HEK293T (cell line): ENCODE data around the gene MINDY1.

Source experiments
- CTCF ChIA-PET: fragments of 350-600 bp; formaldehyde crosslinking; extraction: SDS; loops from one replicate; lab custom pipeline; 2021; ENCODE audit warnings: antibody characterized with exemption, inconsistent platforms; lab: Yijun Ruan, JAX
- POLR2A ChIA-PET: fragments of 350-600 bp; formaldehyde crosslinking; extraction: SDS; loops from one replicate; lab custom pipeline; 2020; ENCODE audit warnings: antibody characterized with exemption, inconsistent platforms; lab: Yijun Ruan, JAX
- DNase-seq: peaks from one replicate; pipeline ENCODE4 v3.0.0; 2012; ENCODE audit warnings: mixed read lengths; ENCODE audit errors: extremely low spot score
- ARNT ChIP-seq: fragments of 450-650 bp; IDR thresholded peaks from 2 replicates; pipeline ENCODE4 v1.6.1; 2017; ENCODE audit warnings: mild to moderate bottlenecking
- BHLHE40 ChIP-seq: fragments of 450-650 bp; IDR thresholded peaks from 2 replicates; pipeline ENCODE4 v1.6.1; 2016; ENCODE audit warnings: mild to moderate bottlenecking, moderate library complexity, borderline replicate concordance
- CTBP1 ChIP-seq: fragments of 450-650 bp; IDR thresholded peaks from 2 replicates; pipeline ENCODE4 v1.6.1; 2016; ENCODE audit warnings: borderline replicate concordance
- ELF4 ChIP-seq: fragments of 450-650 bp; IDR thresholded peaks from 2 replicates; pipeline ENCODE4 v1.6.1; 2017; ENCODE audit warnings: antibody characterized with exemption
- FOXA1 ChIP-seq: fragments of 450-650 bp; IDR thresholded peaks from 2 replicates; pipeline ENCODE4 v1.6.1; 2016; ENCODE audit warnings: mild to moderate bottlenecking
- FOXK2 ChIP-seq: fragments of 450-650 bp; IDR thresholded peaks from 2 replicates; pipeline ENCODE4 v1.6.1; 2016; ENCODE audit warnings: mild to moderate bottlenecking
- FOXM1 ChIP-seq: fragments of 450-650 bp; IDR thresholded peaks from 2 replicates; pipeline ENCODE4 v1.6.1; 2017; ENCODE audit warnings: mild to moderate bottlenecking, borderline replicate concordance
- HDGF ChIP-seq: fragments of 450-650 bp; IDR thresholded peaks from 2 replicates; pipeline ENCODE4 v1.6.1; 2017; ENCODE audit warnings: antibody characterized with exemption, borderline replicate concordance
- L3MBTL2 ChIP-seq: fragments of 450-650 bp; conservative IDR thresholded peaks from 2 replicates; pipeline ENCODE4 v1.6.1; 2016; ENCODE audit warnings: mild to moderate bottlenecking
- LEF1 ChIP-seq: fragments of 450-650 bp; IDR thresholded peaks from 2 replicates; pipeline ENCODE4 v1.6.1; 2017; ENCODE audit warnings: mild to moderate bottlenecking, borderline replicate concordance
- NFRKB ChIP-seq: fragments of 450-650 bp; IDR thresholded peaks from 2 replicates; pipeline ENCODE4 v1.6.1; 2016; ENCODE audit warnings: mild to moderate bottlenecking, moderate library complexity
- SP1 ChIP-seq: fragments of 450-650 bp; IDR thresholded peaks from 2 replicates; pipeline ENCODE4 v1.6.1; 2017
- SUZ12 ChIP-seq: fragments of 450-650 bp; IDR thresholded peaks from 2 replicates; pipeline ENCODE4 v1.6.1; 2016; ENCODE audit warnings: mild to moderate bottlenecking
- TARDBP ChIP-seq: fragments of 450-650 bp; IDR thresholded peaks from 2 replicates; pipeline ENCODE4 v1.6.1; 2016
- ZNF384 ChIP-seq: fragments of 450-650 bp; IDR thresholded peaks from 2 replicates; pipeline ENCODE4 v1.6.1; 2016
- TF ChIP-seq, protein P1 (sequence below): fragments of 450-650 bp; IDR thresholded peaks from 2 replicates; pipeline ENCODE4 v1.6.1; 2016

Gene MINDY1

DNA sequence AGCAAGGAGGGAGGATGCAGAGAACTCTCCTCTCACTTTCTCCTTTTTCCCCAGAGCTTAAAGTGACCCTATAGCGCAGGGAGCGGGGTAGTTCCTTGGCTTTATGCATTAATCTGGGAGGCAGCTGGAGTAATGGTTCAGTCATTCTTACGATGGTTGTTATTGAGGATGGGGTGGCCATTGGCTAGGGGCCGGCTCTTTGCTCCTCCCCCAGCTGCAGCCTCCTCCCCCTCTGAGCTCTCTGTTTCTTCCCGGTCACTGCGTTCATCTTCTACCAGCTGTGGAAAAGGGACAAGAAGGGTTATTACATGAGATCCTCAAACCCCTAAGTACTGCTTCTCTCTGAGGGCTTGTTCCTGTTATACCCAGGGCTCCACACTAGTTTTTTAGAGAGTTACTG lies 40.7 kb downstream of the MINDY1 start:
- CTCF ChIA-PET: interaction anchor here (0.8 kb wide), 1 partner anchor 30 kb away, joined by 3 read pairs; no protein-coding TSS in a partner anchor
- no peak for TF ChIP-seq CTBP1
- no peak for TF ChIP-seq SUZ12
- no peak for TF ChIP-seq SP1
- no peak for TF ChIP-seq TARDBP
- TF ChIP-seq, protein P1, sequence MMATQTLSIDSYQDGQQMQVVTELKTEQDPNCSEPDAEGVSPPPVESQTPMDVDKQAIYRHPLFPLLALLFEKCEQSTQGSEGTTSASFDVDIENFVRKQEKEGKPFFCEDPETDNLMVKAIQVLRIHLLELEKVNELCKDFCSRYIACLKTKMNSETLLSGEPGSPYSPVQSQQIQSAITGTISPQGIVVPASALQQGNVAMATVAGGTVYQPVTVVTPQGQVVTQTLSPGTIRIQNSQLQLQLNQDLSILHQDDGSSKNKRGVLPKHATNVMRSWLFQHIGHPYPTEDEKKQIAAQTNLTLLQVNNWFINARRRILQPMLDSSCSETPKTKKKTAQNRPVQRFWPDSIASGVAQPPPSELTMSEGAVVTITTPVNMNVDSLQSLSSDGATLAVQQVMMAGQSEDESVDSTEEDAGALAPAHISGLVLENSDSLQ: no peak
- no peak for TF ChIP-seq FOXM1
- TF ChIP-seq NFRKB: no peak
- POLR2A ChIA-PET: interaction anchor here (0.6 to 1.1 kb wide), 3 partner anchors 8 to 100 kb away, joined by 3 read pairs; partner anchors contain the start of gene CERS2
- DNase-seq: no peak

DNA sequence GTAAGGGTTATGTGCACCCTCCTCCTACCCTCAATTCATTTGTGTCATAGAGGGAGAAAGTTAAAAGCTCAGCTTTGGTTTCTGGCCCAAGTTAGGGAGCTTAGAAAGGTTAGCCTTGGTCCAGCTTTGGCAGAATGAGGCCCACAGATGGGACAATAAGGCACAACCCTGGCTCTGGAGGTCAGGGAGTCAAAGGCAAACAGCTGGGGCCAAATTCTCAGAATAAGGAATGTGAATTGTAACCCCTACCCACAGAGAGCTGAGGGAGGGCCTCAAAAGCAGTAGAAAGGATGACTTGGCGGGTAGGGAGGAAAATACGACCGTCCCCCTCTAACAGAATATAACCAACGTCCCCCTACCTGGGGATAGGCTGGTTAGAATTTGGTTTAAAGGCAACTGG lies 41.1 kb downstream of the MINDY1 start:
- ChIA-PET CTCF (no interaction called here), POLR2A (interaction anchor here (0.6 to 1.1 kb wide), 3 partner anchors 8 to 100 kb away, joined by 3 read pairs; partner anchors contain the start of gene CERS2)
- no peak for TF ChIP-seq FOXM1
- no peak for DNase-seq

DNA sequence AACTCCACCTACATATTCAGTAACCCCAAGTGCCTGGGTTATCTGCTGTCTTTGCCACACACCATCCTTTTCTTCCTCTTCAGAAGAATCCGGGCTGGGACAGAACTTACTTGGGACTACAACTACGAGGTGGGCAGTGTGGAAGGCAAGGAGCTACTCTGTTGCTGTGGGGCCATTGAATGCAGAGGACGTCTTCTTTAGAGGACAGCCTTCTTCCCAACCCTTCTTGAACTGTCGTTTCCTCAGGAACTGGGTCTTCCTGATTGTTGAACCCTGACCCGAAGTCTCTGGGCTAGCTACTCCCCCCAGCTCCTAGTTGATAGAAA lies 42.6 kb downstream of the MINDY1 start:
- ChIA-PET POLR2A (interaction anchor here (0.8 kb wide), 1 partner anchor 10 kb away, joined by 3 read pairs; no protein-coding TSS in a partner anchor), CTCF (no interaction called here)
- no peak for TF ChIP-seq SP1
- TF ChIP-seq, protein P1: no peak
- no peak for DNase-seq

DNA sequence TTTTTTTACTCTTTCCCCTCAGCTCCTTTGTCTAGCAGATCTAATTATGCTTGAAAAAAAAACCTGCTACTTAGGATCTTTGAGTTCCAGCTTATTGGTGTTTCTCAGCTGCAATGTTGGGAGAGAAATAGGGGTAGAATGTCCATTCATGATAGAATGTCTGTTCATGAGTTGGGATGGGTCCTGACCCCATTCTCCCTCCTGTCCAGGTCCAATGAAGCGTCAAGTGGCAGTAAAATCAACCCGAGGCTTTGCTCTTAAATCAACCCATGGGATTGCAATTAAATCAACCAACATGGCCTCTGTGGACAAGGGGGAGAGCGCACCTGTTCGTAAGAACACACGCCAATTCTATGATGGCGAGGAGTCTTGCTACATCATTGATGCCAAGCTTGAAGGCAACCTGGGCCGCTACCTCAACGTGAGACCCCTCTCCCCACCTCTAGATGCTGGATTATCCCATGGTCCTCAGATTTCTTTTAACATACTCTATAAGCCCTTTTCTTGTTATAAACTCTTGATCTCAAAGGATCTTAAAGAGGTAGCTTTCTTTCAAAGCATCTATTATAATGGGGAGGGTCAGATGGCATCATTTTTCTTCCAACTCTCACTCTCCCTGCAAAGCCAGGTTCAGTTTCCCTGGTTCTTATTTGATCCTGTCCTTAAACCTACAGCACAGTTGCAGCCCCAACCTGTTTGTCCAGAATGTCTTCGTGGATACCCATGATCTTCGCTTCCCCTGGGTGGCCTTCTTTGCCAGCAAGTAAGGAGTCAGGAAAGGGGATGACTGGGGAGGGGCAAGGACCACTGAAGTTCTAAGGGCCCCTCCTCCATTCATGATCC lies 43.2 kb downstream of the MINDY1 start:
- CTCF ChIA-PET: no interaction called here
- TF ChIP-seq ZNF384: no peak
- TF ChIP-seq BHLHE40: no peak
- TF ChIP-seq ELF4: no peak
- no peak for TF ChIP-seq LEF1
- no peak for TF ChIP-seq NFRKB
- no peak for TF ChIP-seq TARDBP
- no peak for TF ChIP-seq HDGF
- no peak for TF ChIP-seq FOXK2
- TF ChIP-seq L3MBTL2: no peak
- no peak for TF ChIP-seq FOXA1
- TF ChIP-seq ARNT: no peak
- TF ChIP-seq, protein P1: no peak
- TF ChIP-seq SUZ12: no peak
- TF ChIP-seq FOXM1: no peak
- no peak for TF ChIP-seq CTBP1
- TF ChIP-seq SP1: no peak
- POLR2A ChIA-PET: interaction anchor here (0.6 to 1.1 kb wide), 3 partner anchors 10 to 276 kb away, joined by 3 to 6 read pairs (median 3); partner anchors contain the start of gene CERS2
- no peak for DNase-seq

DNA sequence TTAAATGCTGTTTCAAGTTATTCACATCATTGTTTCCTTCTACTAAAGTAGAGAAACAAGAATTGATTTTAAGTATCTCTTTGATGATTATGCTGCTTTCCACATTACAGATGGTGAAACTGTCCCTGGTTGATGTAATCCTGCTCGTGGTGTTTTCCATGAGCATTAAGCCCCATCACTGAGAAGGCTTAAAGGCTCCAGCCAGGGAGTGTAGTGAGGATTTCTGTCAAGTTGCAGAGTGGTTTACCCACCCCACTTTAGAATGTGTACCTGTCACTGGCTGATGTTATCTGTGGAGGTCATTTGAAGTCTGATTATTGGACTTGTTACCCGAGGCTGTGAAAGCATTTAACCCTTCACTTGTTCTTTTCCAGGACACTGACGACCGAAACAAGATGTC lies 44.9 kb downstream of the MINDY1 start:
- DNase-seq: no peak
- ChIA-PET POLR2A (no interaction called here), CTCF (no interaction called here)
- TF ChIP-seq FOXK2 (no peak), FOXM1 (no peak), ARNT (no peak), FOXA1 (no peak), ZNF384 (no peak), BHLHE40 (no peak), L3MBTL2 (no peak)

DNA sequence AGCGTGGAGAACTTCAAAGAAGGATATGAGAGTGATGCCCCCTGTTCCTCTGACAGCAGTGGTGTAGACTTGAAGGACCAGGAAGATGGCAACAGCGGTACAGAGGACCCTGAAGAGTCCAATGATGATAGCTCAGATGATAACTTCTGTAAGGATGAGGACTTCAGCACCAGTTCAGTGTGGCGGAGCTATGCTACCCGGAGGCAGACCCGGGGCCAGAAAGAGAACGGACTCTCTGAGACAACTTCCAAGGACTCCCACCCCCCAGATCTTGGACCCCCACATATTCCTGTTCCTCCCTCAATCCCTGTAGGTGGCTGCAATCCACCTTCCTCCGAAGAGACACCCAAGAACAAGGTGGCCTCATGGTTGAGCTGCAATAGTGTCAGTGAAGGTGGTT lies 46.1 kb downstream of the MINDY1 start:
- DNase-seq: no peak
- TF ChIP-seq TARDBP (no peak), FOXK2 (no peak), HDGF (no peak), NFRKB (no peak), LEF1 (no peak), CTBP1 (no peak), SP1 (no peak), SUZ12 (no peak), L3MBTL2 (no peak), FOXA1 (no peak), ELF4 (no peak), FOXM1 (no peak)
- TF ChIP-seq, protein P1: no peak
- ChIA-PET CTCF (no interaction called here), POLR2A (interaction anchor here (0.8 to 1.0 kb wide), 2 partner anchors 10 to 13 kb away, joined by 3 to 4 read pairs; no protein-coding TSS in a partner anchor)
